ENCODE measurements around the gene TMEM63C.

DNA sequence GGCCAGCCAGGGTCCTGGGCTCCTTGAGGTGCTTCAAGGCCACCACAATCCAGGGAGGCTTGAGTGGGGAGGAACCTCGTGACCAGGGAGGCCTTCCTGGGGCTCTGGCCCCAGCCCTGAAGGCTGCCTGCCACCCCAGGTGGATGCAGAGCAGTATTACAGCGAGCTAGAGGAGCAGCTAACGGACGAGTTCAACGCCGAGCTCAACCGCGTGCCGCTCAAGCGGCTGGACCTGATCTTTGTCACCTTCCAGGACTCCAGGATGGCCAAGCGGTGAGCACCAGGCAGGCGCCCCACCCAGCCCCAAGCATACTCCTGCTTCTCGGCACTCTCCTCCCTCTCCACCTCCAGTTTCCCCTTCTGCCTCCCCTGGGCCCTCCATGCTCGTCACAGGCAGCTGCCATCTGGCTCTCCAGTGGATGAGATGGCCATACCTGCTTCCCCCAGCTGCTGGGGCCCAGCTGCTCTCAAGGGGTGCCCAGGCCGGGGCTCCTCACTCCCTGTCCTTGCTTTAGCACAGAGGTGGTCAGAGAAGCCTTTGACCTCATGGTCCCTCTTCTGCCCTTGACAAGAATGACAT is 58.8 kb downstream of the TMEM63C start:
- TF ChIP-seq, protein P1, sequence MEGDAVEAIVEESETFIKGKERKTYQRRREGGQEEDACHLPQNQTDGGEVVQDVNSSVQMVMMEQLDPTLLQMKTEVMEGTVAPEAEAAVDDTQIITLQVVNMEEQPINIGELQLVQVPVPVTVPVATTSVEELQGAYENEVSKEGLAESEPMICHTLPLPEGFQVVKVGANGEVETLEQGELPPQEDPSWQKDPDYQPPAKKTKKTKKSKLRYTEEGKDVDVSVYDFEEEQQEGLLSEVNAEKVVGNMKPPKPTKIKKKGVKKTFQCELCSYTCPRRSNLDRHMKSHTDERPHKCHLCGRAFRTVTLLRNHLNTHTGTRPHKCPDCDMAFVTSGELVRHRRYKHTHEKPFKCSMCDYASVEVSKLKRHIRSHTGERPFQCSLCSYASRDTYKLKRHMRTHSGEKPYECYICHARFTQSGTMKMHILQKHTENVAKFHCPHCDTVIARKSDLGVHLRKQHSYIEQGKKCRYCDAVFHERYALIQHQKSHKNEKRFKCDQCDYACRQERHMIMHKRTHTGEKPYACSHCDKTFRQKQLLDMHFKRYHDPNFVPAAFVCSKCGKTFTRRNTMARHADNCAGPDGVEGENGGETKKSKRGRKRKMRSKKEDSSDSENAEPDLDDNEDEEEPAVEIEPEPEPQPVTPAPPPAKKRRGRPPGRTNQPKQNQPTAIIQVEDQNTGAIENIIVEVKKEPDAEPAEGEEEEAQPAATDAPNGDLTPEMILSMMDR (IDR thresholded peaks at IDR 0.05) = no peak
- TF ChIP-seq POLR2A (IDR thresholded peaks at IDR 0.05) = no peak
- TF ChIP-seq EP300 (IDR thresholded peaks at IDR 0.05; ENCODE audit: low read depth) = no peak
- TF ChIP-seq POLR2AphosphoS5 (IDR thresholded peaks at IDR 0.05) = no peak
